K562 (cell line): ENCODE measurements around the gene IRAK3. TPM values are rescaled to one million over a fixed set of nuclear protein-coding genes. Genes with fewer than 3 reads are reported as not detected.

ENCODE experiments used
- BMI1 ChIP-seq: fragments of 150-350 bp; IDR thresholded peaks from 2 replicates; pipeline ENCODE4 v1.6.1; 2014; ENCODE audit warnings: low read length
- CCNT2 ChIP-seq: IDR thresholded peaks from 2 replicates; pipeline ENCODE4 v1.6.1; 2011; ENCODE audit warnings: borderline replicate concordance, low read depth, mild to moderate bottlenecking, moderate library complexity, mixed read lengths, low read length; ENCODE audit not compliant: insufficient read length; ENCODE audit errors: extremely low read depth
- CEBPG ChIP-seq, 3 experiments: fragments of 200-800 bp in 1 of 3; sonication (Bioruptor generic) in 1 of 3; sonication (generic) in 1 of 3; formaldehyde crosslinking in 1 of 3; IDR thresholded peaks in 2 of 3; conservative IDR thresholded peaks in 1 of 3; 2 replicates each; pipeline versions ENCODE4 v1.6.1 to v1.8.0; 2016 to 2022; ENCODE audit warnings: missing compliant biosample characterization in 2 of 3, missing genetic modification characterization in 2 of 3, mild to moderate bottlenecking in 1 of 3, missing genetic modification reagents in 1 of 3
- CLOCK ChIP-seq: fragments of 250-450 bp; sonication (Bioruptor Pico); IDR thresholded peaks from 2 replicates; pipeline ENCODE4 v1.4.0; 2020; ENCODE audit warnings: mild to moderate bottlenecking, moderate library complexity, borderline replicate concordance
- CTBP1 ChIP-seq: fragments of 450-650 bp; IDR thresholded peaks from 2 replicates; pipeline ENCODE4 v1.6.1; 2016; ENCODE audit warnings: borderline replicate concordance
- FIP1L1 ChIP-seq: fragments of 200-400 bp; formaldehyde crosslinking; IDR thresholded peaks from 2 replicates; pipeline ENCODE4 v1.6.1; 2018; ENCODE audit warnings: mild to moderate bottlenecking, low read depth, low read length; ENCODE audit not compliant: poor library complexity, severe bottlenecking
- FOXJ2 ChIP-seq: fragments of 200-800 bp; sonication (Bioruptor generic); IDR thresholded peaks from 2 replicates; pipeline ENCODE4 v1.6.1; 2016; ENCODE audit warnings: missing genetic modification characterization, missing compliant biosample characterization
- GABPA ChIP-seq: fragments of 200-800 bp; sonication (Bioruptor generic); conservative IDR thresholded peaks from 2 replicates; pipeline ENCODE4 v1.6.1; 2016; ENCODE audit warnings: low read depth, missing genetic modification characterization, missing compliant biosample characterization
- HDAC8 ChIP-seq: fragments of 450-650 bp; IDR thresholded peaks from 2 replicates; pipeline ENCODE4 v1.6.1; 2016; ENCODE audit warnings: mild to moderate bottlenecking, missing genetic modification characterization, moderate library complexity, missing compliant biosample characterization
- HMG20B ChIP-seq: fragments of 250-450 bp; sonication (Bioruptor Pico); IDR thresholded peaks from 2 replicates; pipeline ENCODE4 v1.5.0; 2021; ENCODE audit warnings: mild to moderate bottlenecking
- KLF16 ChIP-seq: IDR thresholded peaks from 2 replicates; pipeline ENCODE4 v1.6.1; 2016; ENCODE audit warnings: antibody characterized with exemption
- LARP7 ChIP-seq: fragments of 450-650 bp; IDR thresholded peaks from 2 replicates; pipeline ENCODE4 v1.6.1; 2016
- MAZ ChIP-seq, 2 experiments: fragments of 450-650 bp in 1 of 2; sonication (generic) in 1 of 2; formaldehyde crosslinking; IDR thresholded peaks in 1 of 2; conservative IDR thresholded peaks in 1 of 2; 2 replicates each; pipeline versions ENCODE4 v1.4.0 to v1.5.0; 2020; ENCODE audit warnings: mild to moderate bottlenecking in 1 of 2, missing genetic modification reagents in 1 of 2
- MXD1 ChIP-seq: fragments of 250-450 bp; sonication (Bioruptor Pico); IDR thresholded peaks from 2 replicates; pipeline ENCODE4 v1.8.0; 2021; ENCODE audit warnings: borderline replicate concordance, mild to moderate bottlenecking, moderate library complexity; ENCODE audit not compliant: poor library complexity, severe bottlenecking
- NCOA6 ChIP-seq: fragments of 450-650 bp; IDR thresholded peaks from 2 replicates; pipeline ENCODE4 v1.6.1; 2017; ENCODE audit warnings: mild to moderate bottlenecking
- PURB ChIP-seq: sonication (generic); formaldehyde crosslinking; IDR thresholded peaks from 2 replicates; pipeline ENCODE4 v1.9.0; 2021; ENCODE audit warnings: low read depth, mild to moderate bottlenecking, missing genetic modification reagents
- SMARCA5 ChIP-seq: fragments of 450-650 bp; IDR thresholded peaks from 2 replicates; pipeline ENCODE4 v1.6.1; 2016
- SP1 ChIP-seq: sonication (generic); formaldehyde crosslinking; IDR thresholded peaks from 2 replicates; pipeline ENCODE4 v1.8.1; 2022; ENCODE audit warnings: mild to moderate bottlenecking, missing genetic modification reagents
- SREBF1 ChIP-seq: fragments of 150-350 bp; IDR thresholded peaks from 2 replicates; pipeline ENCODE4 v1.6.1; 2014; ENCODE audit warnings: antibody characterized with exemption, low read depth, low read length, borderline replicate concordance
- TGIF2 ChIP-seq: sonication (generic); formaldehyde crosslinking; IDR thresholded peaks from 2 replicates; pipeline ENCODE4 v1.8.1; 2022; ENCODE audit warnings: mild to moderate bottlenecking, missing genetic modification reagents, moderate library complexity
- ZNF217 ChIP-seq: sonication (generic); formaldehyde crosslinking; IDR thresholded peaks from 2 replicates; pipeline ENCODE4 v1.8.0; 2022; ENCODE audit warnings: mild to moderate bottlenecking, missing genetic modification reagents
- ZNF780A ChIP-seq: fragments of 250-450 bp; sonication (Bioruptor Pico); IDR thresholded peaks from 2 replicates; pipeline ENCODE4 v1.5.0; 2021; ENCODE audit warnings: mild to moderate bottlenecking
- polyA plus RNA-seq, 8 experiments: library from polyadenylated mRNA; depleted of rRNA in 4 of 8; stranded (reverse) in 5 of 8; unstranded in 3 of 8; fragments of >200 nt; fragmentation: Nextera tagmentation in 2 of 8; fragmentation: Illumina TruSeq in 1 of 8; extraction: Ambion mirVana in 2 of 8; extraction: Trizol in 1 of 8; gene quantifications; 2 replicates each; pipeline versions ENCODE4 v1.2.1 to v1.2.3, GENCODE V29; 2011 to 2014; ENCODE audit warnings: inconsistent platforms in 1 of 8, missing spikeins in 1 of 8
- total RNA-seq, 7 experiments: library from RNA; depleted of rRNA in 6 of 7; stranded (reverse); fragments of >200 nt in 6 of 7; fragmentation: Illumina TruSeq in 2 of 7; extraction: Trizol in 2 of 7; gene quantifications; 2 replicates each; pipeline versions ENCODE4 v1.2.1 to v1.2.3, GENCODE V29; 2011 to 2021; ENCODE audit warnings: low replicate concordance in 1 of 7
- TF ChIP-seq, protein P1 (sequence below): fragments of 250-450 bp; sonication (Bioruptor Pico); IDR thresholded peaks from 2 replicates; pipeline ENCODE4 v1.4.0; 2020; ENCODE audit warnings: mild to moderate bottlenecking, moderate library complexity

The IRAK3 gene
- total and polyA plus RNA-seq, 9 of the 15 experiments (the other 6 are each of a cell fraction or from before 2014, with no cell fraction given), result 0.06 to 0.09 (median 0.07) TPM; not detected in 6

GRCh38 chr12:66169221-66170170 is 19.5 kb upstream of the IRAK3 start, which contains the start of gene TMBIM4 (continued):
- TF ChIP-seq MXD1 (CRISPR knock-in tag) (no peak), HDAC8 (tag) (no peak), FOXJ2 (tag) (no peak), GABPA (tag) (peak; percentile 93), NCOA6 (0 out of 2 replicates have a peak, but pooled peaks have one; percentile 30), CEBPG (CRISPR knock-in tag; IDR thresholded peaks at IDR 0.05) (peak; percentile 78), CEBPG (tag; conservative IDR thresholded peaks at IDR 0.05 in 1 of 2, IDR thresholded peaks at IDR 0.05 in 1 of 2) (peak; percentile 91 to 96), HMG20B (CRISPR knock-in tag) (no peak), LARP7 (no peak; the same call in 1 of the 2 replicates), SREBF1 (no peak), MAZ (CRISPR knock-in tag; conservative IDR thresholded peaks at IDR 0.05 in 1 of 2, IDR thresholded peaks at IDR 0.05 in 1 of 2) (peak; percentile 90 to 93), CTBP1 (peak; percentile 85; the same call in 1 of the 2 replicates), CLOCK (no peak), SP1 (peak; percentile 27; the same call in 1 of the 2 replicates), FIP1L1 (peak; percentile 71), TGIF2 (no peak), PURB (CRISPR knock-in tag) (no peak), BMI1 (no peak), CCNT2 (peak; percentile 37), ZNF217 (CRISPR knock-in tag) (no peak), ZNF780A (CRISPR knock-in tag) (no peak), KLF16 (peak; percentile 14; the same call in 1 of the 2 replicates), SMARCA5 (0 out of 2 replicates have a peak, but pooled peaks have one; percentile 28)
- TF ChIP-seq, protein P1, sequence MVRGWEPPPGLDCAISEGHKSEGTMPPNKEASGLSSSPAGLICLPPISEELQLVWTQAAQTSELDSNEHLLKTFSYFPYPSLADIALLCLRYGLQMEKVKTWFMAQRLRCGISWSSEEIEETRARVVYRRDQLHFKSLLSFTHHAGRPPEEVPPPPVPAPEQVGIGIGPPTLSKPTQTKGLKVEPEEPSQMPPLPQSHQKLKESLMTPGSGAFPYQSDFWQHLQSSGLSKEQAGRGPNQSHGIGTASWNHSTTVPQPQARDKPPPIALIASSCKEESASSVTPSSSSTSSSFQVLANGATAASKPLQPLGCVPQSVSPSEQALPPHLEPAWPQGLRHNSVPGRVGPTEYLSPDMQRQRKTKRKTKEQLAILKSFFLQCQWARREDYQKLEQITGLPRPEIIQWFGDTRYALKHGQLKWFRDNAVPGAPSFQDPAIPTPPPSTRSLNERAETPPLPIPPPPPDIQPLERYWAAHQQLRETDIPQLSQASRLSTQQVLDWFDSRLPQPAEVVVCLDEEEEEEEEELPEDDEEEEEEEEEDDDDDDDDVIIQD (CRISPR knock-in tag), result no peak
